ENCODE measurements around the gene PPCDC. TPM values are rescaled to one million over a fixed set of nuclear protein-coding genes. Genes with fewer than 3 reads are reported as not detected.

The PPCDC gene
- total and polyA plus RNA-seq, 10 of the 15 experiments (the other 5 are each of a cell fraction or from before 2014, with no cell fraction given): 32.5 to 135 (median 55.0) TPM

- in situ Hi-C loops (cut with MboI): no loop called here
- peak overlapping the region; percentile 80 for H3K27ac ChIP-seq (ENCODE audit: control insufficient read depth, insufficient read depth)
- TSS peak; percentile 61 for BruUV-seq (replicated peaks)
- no peaks in the 10 kb centered on the region for H3K36me3 ChIP-seq (ENCODE audit: control insufficient read depth in 2 of 2, insufficient read depth in 2 of 2, low read length in 1 of 2)
- no peaks in the 10 kb centered on the region for H4K20me1 ChIP-seq (ENCODE audit: control insufficient read depth, insufficient read depth)
- ChIA-PET SMC1A (ENCODE audit: uncharacterized antibody, unreplicated experiment) (interaction anchor here (0.7 to 8.6 kb wide), 17 partner anchors 9 to 109 kb away, joined by 3 to 97 read pairs (median 4); partner anchors contain the start of gene C15orf39), RAD21 (ENCODE audit: unreplicated experiment) (interaction anchor here (1.1 to 3.7 kb wide), 10 partner anchors 10 to 108 kb away, joined by 3 to 36 read pairs (median 16); partner anchors contain the start of gene C15orf39), CTCF (interaction anchor here (0.7 to 2.0 kb wide), 12 partner anchors 10 to 109 kb away, joined by 3 to 9 read pairs (median 4); partner anchors contain the start of gene C15orf39), POLR2A (interaction anchor here (1.1 to 5.4 kb wide), 11 partner anchors 10 to 109 kb away, joined by 3 to 46 read pairs (median 8); partner anchors contain the start of gene C15orf39)
- ATAC-seq (peak; percentile 73), FAIRE-seq (peak; percentile 44), DNase-seq (ENCODE audit: low read depth, low spot score) (peak; percentile 89)
- H3K27me3 ChIP-seq (replicated peaks in 1 of 2; ENCODE audit: control insufficient read depth in 2 of 2, insufficient read depth in 2 of 2, low read length in 1 of 2): no peaks in the 10 kb centered on the region
- no peaks in the 10 kb centered on the region for H3K79me2 ChIP-seq (ENCODE audit: control insufficient read depth, insufficient read depth, low read length)
- intact Hi-C loops (cut with micrococcal nuclease; ENCODE audit: unreplicated experiment): loop anchor here (1.0 to 2.0 kb wide), 7 partner anchors 10 to 109 kb away; no protein-coding TSS in a partner anchor
- peak overlapping the region; percentile 32; the same call in 1 of the 2 replicates for H3K4me2 ChIP-seq (ENCODE audit: control insufficient read depth, insufficient read depth)
- H3K4me1 ChIP-seq (ENCODE audit: control insufficient read depth, insufficient read depth, low read length): peaks cover 19% of the 10 kb centered on the region
- H3K9ac ChIP-seq (ENCODE audit: control insufficient read depth, insufficient read depth, low read length): no peak overlapping the region
- H3K4me3 ChIP-seq: no peak overlapping the region
- no peak overlapping the region for H2AFZ ChIP-seq (ENCODE audit: control insufficient read depth, low read depth, low read length)
- H3K9me3 ChIP-seq (replicated peaks; ENCODE audit: control insufficient read depth, insufficient read depth, low read length): peaks cover 9% of the 10 kb centered on the region
- WGBS (ENCODE audit: insufficient coverage, insufficient replicate concordance, low lambda C conversion rate, missing lambda C conversion rate): under 1% methylated on average over 4 of the region's 4 CpGs
- peak; percentile 83 for TF ChIP-seq MEF2A (IDR thresholded peaks at IDR 0.05; ENCODE audit: insufficient read depth, low read depth, low read length)
- TF ChIP-seq POLR2A (IDR thresholded peaks at IDR 0.05; ENCODE audit: low read depth, low read length): no peak
- TF ChIP-seq GATAD2B (conservative IDR thresholded peaks at IDR 0.05; ENCODE audit: low read depth): 0 out of 2 replicates have a peak, but pooled peaks have one; percentile 36
- TF ChIP-seq RAD21 (IDR thresholded peaks at IDR 0.05; ENCODE audit: insufficient read depth, low read depth, low read length): peak; percentile 38; the same call in 1 of the 2 replicates
- peak in 1 of 2 experiments; percentile 47; a peak in 3 of 4 replicates for TF ChIP-seq EP300 (IDR thresholded peaks at IDR 0.05; ENCODE audit: borderline replicate concordance in 1 of 2, control insufficient read depth in 1 of 2, low read depth in 2 of 2, low read length in 2 of 2)
- TF ChIP-seq TCF7 (IDR thresholded peaks at IDR 0.05; ENCODE audit: borderline replicate concordance): no peak
- no peak for TF ChIP-seq ZNF207 (IDR thresholded peaks at IDR 0.05; ENCODE audit: borderline replicate concordance)
- TF ChIP-seq ZNF384 (IDR thresholded peaks at IDR 0.05; ENCODE audit: borderline replicate concordance, low read depth, low read length): 0 out of 2 replicates have a peak, but pooled peaks have one; percentile 60
- no peak for TF ChIP-seq YY1 (IDR thresholded peaks at IDR 0.05; ENCODE audit: low read depth, low read length)
- TF ChIP-seq SP1 (IDR thresholded peaks at IDR 0.05; ENCODE audit: low read depth, low read length): peak; percentile 37
- peak; percentile 69 for TF ChIP-seq CUX1 (IDR thresholded peaks at IDR 0.05; ENCODE audit: insufficient replicate concordance, low read depth, low read length)
- peak; percentile 75 for TF ChIP-seq EED (IDR thresholded peaks at IDR 0.05; ENCODE audit: low read depth)
- peak; percentile 78; the same call in 1 of the 2 replicates for TF ChIP-seq BCL11A (IDR thresholded peaks at IDR 0.05; ENCODE audit: low read depth, low read length)
- TF ChIP-seq POU2F2 (IDR thresholded peaks at IDR 0.05; ENCODE audit: borderline replicate concordance, low read depth, low read length): peak; percentile 25; the same call in 1 of the 3 replicates
- TF ChIP-seq BACH1 (IDR thresholded peaks at IDR 0.05; ENCODE audit: borderline replicate concordance): no peak
- peak; percentile 54; the same call in 1 of the 2 replicates for TF ChIP-seq RELB (IDR thresholded peaks at IDR 0.05; ENCODE audit: low read depth)
- TF ChIP-seq SMC3 (IDR thresholded peaks at IDR 0.05; ENCODE audit: borderline replicate concordance, low read length): peak; percentile 39; the same call in 1 of the 2 replicates
These were observed 72.2 kb downstream of the PPCDC start for GRCh38 chr15:75095594-75095993.

Data from GM12878 (cell line).